ENCODE data around the gene PGAM5. TPM values are rescaled to one million over a fixed set of nuclear protein-coding genes. Genes with fewer than 3 reads are reported as not detected.

Gene PGAM5
- polyA plus RNA-seq, 3 donors, result 7.0 to 10.3 (median 9.6) TPM

DNA sequence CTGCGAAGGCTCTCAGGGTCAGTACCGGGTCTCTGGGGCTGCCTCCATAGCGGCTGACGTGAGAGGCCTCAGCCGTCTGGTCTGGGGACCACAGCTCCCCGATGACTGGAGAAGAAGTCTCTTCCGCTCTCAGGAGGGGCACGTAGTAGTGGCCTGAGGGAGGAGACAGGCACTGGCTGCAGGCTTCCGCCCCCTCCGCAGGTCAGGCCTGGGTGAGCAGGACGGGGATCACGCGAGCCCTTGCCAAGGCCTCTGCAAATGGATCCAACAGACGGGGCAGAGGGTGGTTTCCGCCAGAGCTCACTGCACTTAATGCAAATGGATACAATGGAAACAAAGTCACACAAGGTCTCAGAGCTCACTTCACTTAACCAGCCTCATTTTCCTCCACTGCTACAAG lies 26.3 kb downstream of the PGAM5 start:
- Mint-ChIP-seq H3K27ac (no peak overlapping the region), H3K27me3 (ENCODE audit: low read depth in 3 of 3) (peaks cover 0 to 3% (median 0%) of the 10 kb centered on the region in 3 donors), H3K36me3 (peaks cover 97 to 100% of the 10 kb centered on the region in 2 donors), H3K9me3 (peaks cover 0 to 2% (median 0%) of the 10 kb centered on the region in 7 donors), H3K4me3 (no peak overlapping the region), H3K4me1 (no peaks in the 10 kb centered on the region)
- TF ChIP-seq, protein P1, sequence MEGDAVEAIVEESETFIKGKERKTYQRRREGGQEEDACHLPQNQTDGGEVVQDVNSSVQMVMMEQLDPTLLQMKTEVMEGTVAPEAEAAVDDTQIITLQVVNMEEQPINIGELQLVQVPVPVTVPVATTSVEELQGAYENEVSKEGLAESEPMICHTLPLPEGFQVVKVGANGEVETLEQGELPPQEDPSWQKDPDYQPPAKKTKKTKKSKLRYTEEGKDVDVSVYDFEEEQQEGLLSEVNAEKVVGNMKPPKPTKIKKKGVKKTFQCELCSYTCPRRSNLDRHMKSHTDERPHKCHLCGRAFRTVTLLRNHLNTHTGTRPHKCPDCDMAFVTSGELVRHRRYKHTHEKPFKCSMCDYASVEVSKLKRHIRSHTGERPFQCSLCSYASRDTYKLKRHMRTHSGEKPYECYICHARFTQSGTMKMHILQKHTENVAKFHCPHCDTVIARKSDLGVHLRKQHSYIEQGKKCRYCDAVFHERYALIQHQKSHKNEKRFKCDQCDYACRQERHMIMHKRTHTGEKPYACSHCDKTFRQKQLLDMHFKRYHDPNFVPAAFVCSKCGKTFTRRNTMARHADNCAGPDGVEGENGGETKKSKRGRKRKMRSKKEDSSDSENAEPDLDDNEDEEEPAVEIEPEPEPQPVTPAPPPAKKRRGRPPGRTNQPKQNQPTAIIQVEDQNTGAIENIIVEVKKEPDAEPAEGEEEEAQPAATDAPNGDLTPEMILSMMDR (IDR thresholded peaks at IDR 0.05), result no peak
- intact Hi-C loops (cut with micrococcal nuclease), result no loop called here
- Histone ChIP-seq H3K4me1 (ENCODE audit: control insufficient read depth in 1 of 2, insufficient read depth in 2 of 2, low read length in 2 of 2) (no peaks in the 10 kb centered on the region), H3K9ac (ENCODE audit: insufficient read depth, low read length, poor library complexity, severe bottlenecking) (no peak overlapping the region), H3K27me3 (ENCODE audit: control insufficient read depth in 2 of 2, insufficient read depth in 2 of 2, low read length in 2 of 2) (no peaks in the 10 kb centered on the region), H3K79me2 (ENCODE audit: insufficient read depth, low read length) (no peaks in the 10 kb centered on the region), H3K27ac (ENCODE audit: low read depth in 1 of 2, low read length in 2 of 2) (no peak overlapping the region), H3K9me3 (replicated peaks in 1 of 2; ENCODE audit: control insufficient read depth in 1 of 2, insufficient read depth in 1 of 2, low read length in 2 of 2) (no peaks in the 10 kb centered on the region), H3K36me3 (replicated peaks in 1 of 2; ENCODE audit: control insufficient read depth in 1 of 2, insufficient read depth in 2 of 2, low read length in 2 of 2) (peaks cover 91 to 100% of the 10 kb centered on the region in 2 donors), H2AFZ (ENCODE audit: insufficient read depth, low read depth, low read length, poor library complexity, severe bottlenecking) (no peak overlapping the region), H3K4me3 (replicated peaks in 1 of 3; ENCODE audit: low read depth in 2 of 3, low read length in 3 of 3) (no peak overlapping the region), H3K4me2 (replicated peaks; ENCODE audit: extremely low read depth, low read length, poor library complexity, severe bottlenecking) (no peak overlapping the region), H4K20me1 (ENCODE audit: insufficient read depth, low read length) (peaks cover 13% of the 10 kb centered on the region)
- no peak for DNase-seq
- 99% methylated on average over 11 of the region's 15 CpGs for WGBS (ENCODE audit: insufficient coverage)

DNA sequence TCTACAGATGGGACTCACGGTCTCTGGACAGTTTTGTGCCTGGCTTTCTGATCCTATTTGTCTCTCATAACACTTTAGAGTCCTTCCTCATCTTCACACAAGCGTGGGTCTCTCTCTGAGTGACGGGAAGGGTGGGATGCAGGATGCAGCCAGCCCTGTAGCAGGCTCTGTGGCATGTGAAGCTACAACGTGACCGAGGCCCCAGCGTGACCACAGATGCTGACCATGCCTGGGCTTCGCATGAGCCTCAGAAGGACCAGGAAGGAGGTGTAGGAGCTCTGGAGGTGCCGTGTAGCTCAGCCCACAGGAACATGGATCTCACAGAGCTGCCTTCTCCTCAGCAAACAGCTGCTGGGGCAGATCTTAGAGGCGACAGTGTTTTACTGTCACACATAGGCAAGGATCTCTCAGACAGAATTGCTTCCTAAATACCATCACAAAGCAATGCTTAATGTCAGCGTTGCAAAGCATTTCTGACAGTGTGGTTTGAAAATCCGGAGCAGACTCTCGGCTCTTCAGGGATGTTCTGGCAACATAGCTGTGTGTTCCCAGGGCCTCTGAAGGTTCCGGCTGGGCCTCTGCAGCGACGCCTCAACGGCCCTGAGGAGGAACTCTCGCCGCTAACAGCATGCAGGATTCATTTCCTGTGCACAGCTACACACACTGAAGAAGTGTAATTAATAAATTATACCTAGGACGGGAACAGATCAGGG lies 29.1 kb downstream of the PGAM5 start:
- no peak overlapping the region for H3K4me2 ChIP-seq (replicated peaks; ENCODE audit: extremely low read depth, low read length, poor library complexity, severe bottlenecking)
- Mint-ChIP-seq H3K9me3 (peaks cover 0 to 2% (median 0%) of the 10 kb centered on the region in 7 donors), H3K4me1 (no peaks in the 10 kb centered on the region), H3K36me3 (peaks cover 95 to 100% of the 10 kb centered on the region in 2 donors), H3K27me3 (ENCODE audit: low read depth in 3 of 3) (peaks cover 0 to 3% (median 0%) of the 10 kb centered on the region in 3 donors), H3K4me3 (no peak overlapping the region), H3K27ac (no peak overlapping the region)
- H4K20me1 ChIP-seq (ENCODE audit: insufficient read depth, low read length), result peaks cover 40% of the 10 kb centered on the region
- H2AFZ ChIP-seq (ENCODE audit: insufficient read depth, low read depth, low read length, poor library complexity, severe bottlenecking), result no peak overlapping the region
- intact Hi-C loops (cut with micrococcal nuclease), result no loop called here
- WGBS (ENCODE audit: insufficient coverage), result 89% methylated on average over 9 of the region's 19 CpGs
- no peaks in the 10 kb centered on the region for H3K4me1 ChIP-seq (ENCODE audit: control insufficient read depth in 1 of 2, insufficient read depth in 2 of 2, low read length in 2 of 2)
- no peak for DNase-seq
- no peak overlapping the region for H3K4me3 ChIP-seq (replicated peaks in 1 of 3; ENCODE audit: low read depth in 2 of 3, low read length in 3 of 3)
- no peaks in the 10 kb centered on the region for H3K27me3 ChIP-seq (ENCODE audit: control insufficient read depth in 2 of 2, insufficient read depth in 2 of 2, low read length in 2 of 2)
- H3K27ac ChIP-seq (ENCODE audit: low read depth in 1 of 2, low read length in 2 of 2), result no peak overlapping the region
- peaks cover 20% of the 10 kb centered on the region for H3K79me2 ChIP-seq (ENCODE audit: insufficient read depth, low read length)
- H3K9ac ChIP-seq (ENCODE audit: insufficient read depth, low read length, poor library complexity, severe bottlenecking), result no peak overlapping the region
- H3K9me3 ChIP-seq (replicated peaks in 1 of 2; ENCODE audit: control insufficient read depth in 1 of 2, insufficient read depth in 1 of 2, low read length in 2 of 2), result no peaks in the 10 kb centered on the region
- peaks cover 91 to 100% of the 10 kb centered on the region in 2 donors for H3K36me3 ChIP-seq (replicated peaks in 1 of 2; ENCODE audit: control insufficient read depth in 1 of 2, insufficient read depth in 2 of 2, low read length in 2 of 2)
- TF ChIP-seq, protein P1 (IDR thresholded peaks at IDR 0.05), result no peak

Measured in CD14-positive monocyte (primary cell).